NCI-H128 (cell line): ENCODE data around the gene NUS1.
"Not testable (repeated sequence)": the region's sequence is repeated elsewhere in the genome, so short reads cannot be mapped to it uniquely, and the experiment has no call there.

Source experiments
- DNase-seq: peaks from one replicate; lab custom pipeline; 2025; ENCODE audit not compliant: unreplicated experiment; lab: John Stamatoyannopoulos, UW

NUS1 gene

GRCh38 chr6:117711369-117711768, 36.1 kb downstream of the NUS1 start:
- DNase-seq = no peak

DNA sequence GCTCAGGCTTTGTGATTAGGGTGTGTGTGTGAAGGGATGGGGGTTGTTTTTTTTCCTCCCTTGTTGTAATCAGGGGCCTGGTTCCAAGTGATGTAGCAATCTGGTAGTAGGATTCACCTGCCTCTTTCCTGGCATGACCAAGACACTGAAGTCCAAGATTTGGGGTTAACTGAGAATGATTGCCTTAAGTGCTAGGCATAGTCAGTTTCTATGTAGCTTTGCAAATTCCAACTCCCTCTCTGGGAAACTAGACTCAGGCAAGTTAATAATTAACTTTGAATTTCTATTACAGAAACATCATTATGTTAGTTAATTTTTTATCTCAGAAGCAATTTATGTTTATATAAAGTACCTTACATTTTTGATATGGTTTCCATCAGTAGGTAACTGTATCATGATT, 43.6 kb downstream of the NUS1 start:
- DNase-seq = no peak

- DNase-seq = not testable (repeated sequence)
These were observed 46.3 kb downstream of the NUS1 start for GRCh38 chr6:117721520-117721919.

- no peak for DNase-seq
These were observed 53.4 kb downstream of the NUS1 start for GRCh38 chr6:117728626-117729025.

- DNase-seq = no peak
These were observed 54.3 kb downstream of the NUS1 start for GRCh38 chr6:117729613-117730012.

DNA sequence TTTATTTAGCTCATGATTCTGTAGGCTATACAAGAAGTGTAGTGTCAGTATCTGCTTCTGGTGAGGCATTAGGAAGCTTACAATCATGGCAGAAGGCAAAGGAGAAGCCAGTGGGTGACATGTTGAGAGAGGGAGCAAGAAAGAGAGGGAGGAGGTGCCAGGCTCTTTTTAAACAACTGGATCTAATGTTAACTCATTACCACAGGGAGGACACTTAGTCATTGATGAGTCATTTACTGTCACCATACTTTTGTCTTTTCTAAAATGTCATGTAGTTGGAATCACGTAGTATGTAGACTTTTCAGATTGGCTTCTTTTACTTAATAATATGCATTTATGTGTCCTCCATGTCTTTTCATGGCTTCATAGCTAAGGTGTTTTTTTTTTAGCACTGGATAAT, 58.1 kb downstream of the NUS1 start:
- no peak for DNase-seq

GRCh38 chr6:117739869-117740268, 64.6 kb downstream of the NUS1 start:
- DNase-seq = no peak

DNA sequence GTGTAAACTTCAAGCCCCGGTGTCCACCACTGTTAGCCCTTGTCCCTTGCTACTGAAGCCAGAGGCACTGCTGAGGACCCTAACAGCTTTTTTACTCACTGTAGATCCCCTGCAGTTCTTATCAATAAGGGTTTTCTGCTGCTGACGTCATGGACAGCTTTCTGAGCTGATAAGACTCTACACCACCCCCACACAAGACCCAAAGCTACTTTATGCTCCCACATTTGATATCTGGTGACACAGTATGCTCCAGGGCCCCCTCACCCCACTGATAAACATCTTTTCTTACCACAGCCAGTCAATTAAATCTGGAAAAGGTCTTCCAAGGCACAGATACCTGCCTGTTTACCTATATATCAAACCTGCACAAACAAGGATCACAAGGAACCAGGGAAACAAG, 65.3 kb downstream of the NUS1 start:
- DNase-seq = no peak

GRCh38 chr6:117750675-117751074, 75.4 kb downstream of the NUS1 start:
- DNase-seq = not testable (repeated sequence)
